H7 (cell line): ENCODE data around the gene ANKRD63. TPM values are rescaled to one million over a fixed set of nuclear protein-coding genes. Genes with fewer than 3 reads are reported as not detected.
A peak's percentile ranks its signal among the peaks of the same experiment; 100 is the strongest.

ENCODE experiments used
- DNase-seq: peaks from one replicate; pipeline ENCODE4 v3.0.0; 2012
- H3K27me3 ChIP-seq: 2 replicates; pipeline ENCODE4 v1.6.0; 2011; ENCODE audit warnings: mild to moderate bottlenecking, low read length; ENCODE audit not compliant: control insufficient read depth, insufficient read depth
- H3K36me3 ChIP-seq: replicated peaks from 2 replicates; pipeline ENCODE4 v1.5.1; 2011; ENCODE audit warnings: low read length; ENCODE audit not compliant: control insufficient read depth, insufficient read depth
- H3K4me3 ChIP-seq: 2 replicates; pipeline ENCODE4 v1.5.1; 2011; ENCODE audit warnings: low read depth, mild to moderate bottlenecking, control low read depth, low read length, moderate library complexity; ENCODE audit not compliant: insufficient read depth
- total RNA-seq: library from RNA; depleted of rRNA; stranded (reverse); fragments of >200 nt; shearing (Covaris generic); gene quantifications from 2 replicates; pipeline ENCODE4 v1.2.3, GENCODE V29; 2014

ANKRD63 gene
- total RNA-seq, 1 experiment from 2014 or later, result 0.45 TPM

GRCh38 chr15:40322531-40323238 is 39.8 kb upstream of the ANKRD63 start:
- H3K36me3 ChIP-seq, result no peaks in the 10 kb centered on the region
- peak; percentile 66 for DNase-seq
- H3K27me3 ChIP-seq, result peaks cover 26% of the 10 kb centered on the region
- peak overlapping the region; percentile 45 for H3K4me3 ChIP-seq

- peak; percentile 84 for DNase-seq
- H3K36me3 ChIP-seq, result no peaks in the 10 kb centered on the region
- H3K27me3 ChIP-seq, result peaks cover 26% of the 10 kb centered on the region
- no peak overlapping the region for H3K4me3 ChIP-seq
Measured at GRCh38 chr15:40320931-40321371, 38.1 kb upstream of the ANKRD63 start.

- Histone ChIP-seq H3K27me3 (peaks cover 25% of the 10 kb centered on the region), H3K4me3 (no peak overlapping the region), H3K36me3 (no peaks in the 10 kb centered on the region)
- DNase-seq, result no peak
Measured at GRCh38 chr15:40320409-40320808, 37.5 kb upstream of the ANKRD63 start.

- peaks cover 9% of the 10 kb centered on the region for H3K27me3 ChIP-seq
- H3K4me3 ChIP-seq, result no peak overlapping the region
- DNase-seq, result no peak
- H3K36me3 ChIP-seq, result no peaks in the 10 kb centered on the region
Measured at GRCh38 chr15:40317580-40317979, 34.7 kb upstream of the ANKRD63 start.

- Histone ChIP-seq H3K27me3 (peaks cover 3% of the 10 kb centered on the region), H3K4me3 (no peak overlapping the region)
- no peak for DNase-seq
Measured at GRCh38 chr15:40316931-40317330, 34.1 kb upstream of the ANKRD63 start.

GRCh38 chr15:40314723-40315276 is 31.9 kb upstream of the ANKRD63 start:
- no peaks in the 10 kb centered on the region for H3K36me3 ChIP-seq
- H3K4me3 ChIP-seq, result no peak overlapping the region
- DNase-seq, result no peak
- peaks cover 1% of the 10 kb centered on the region for H3K27me3 ChIP-seq

More at GRCh38 chr15:40316931-40317330, 34.1 kb upstream of the ANKRD63 start:
- H3K36me3 ChIP-seq, result no peaks in the 10 kb centered on the region

- no peak for DNase-seq
- Histone ChIP-seq H3K4me3 (no peak overlapping the region), H3K36me3 (no peaks in the 10 kb centered on the region), H3K27me3 (peaks cover 1% of the 10 kb centered on the region)
Measured at GRCh38 chr15:40313531-40314398, 30.9 kb upstream of the ANKRD63 start.

- Histone ChIP-seq H3K36me3 (no peaks in the 10 kb centered on the region), H3K27me3 (peaks cover 1% of the 10 kb centered on the region), H3K4me3 (no peak overlapping the region)
- no peak for DNase-seq
Measured at GRCh38 chr15:40312370-40313158, 29.7 kb upstream of the ANKRD63 start.

- Histone ChIP-seq H3K36me3 (no peaks in the 10 kb centered on the region; the same call in 1 of the 2 replicates), H3K27me3 (peaks cover 1% of the 10 kb centered on the region), H3K4me3 (no peak overlapping the region)
Measured at GRCh38 chr15:40310993-40311392, 28.1 kb upstream of the ANKRD63 start.

GRCh38 chr15:40310001-40310959 is 27.4 kb upstream of the ANKRD63 start:
- peak; percentile 88 for DNase-seq
- Histone ChIP-seq H3K4me3 (no peak overlapping the region), H3K36me3 (no peaks in the 10 kb centered on the region; the same call in 1 of the 2 replicates), H3K27me3 (peaks cover 1% of the 10 kb centered on the region)

More at GRCh38 chr15:40310993-40311392, 28.1 kb upstream of the ANKRD63 start:
- DNase-seq, result no peak

GRCh38 chr15:40309344-40309862 is 26.5 kb upstream of the ANKRD63 start:
- Histone ChIP-seq H3K27me3 (peaks cover 1% of the 10 kb centered on the region), H3K4me3 (no peak overlapping the region), H3K36me3 (no peaks in the 10 kb centered on the region; the same call in 1 of the 2 replicates)
- peak; percentile 54 for DNase-seq

GRCh38 chr15:40307421-40308211 is 24.8 kb upstream of the ANKRD63 start, which contains the start of gene PLCB2:
Gene PLCB2 (minus strand): TSS chr15:40307935. CDS start chr15:40307672, 263 bp downstream.
- Histone ChIP-seq H3K4me3 (peak within 1 kb of the TSS; percentile 25; the same call in 1 of the 2 replicates), H3K36me3 (no peaks in the 10 kb centered on the region; the same call in 1 of the 2 replicates), H3K27me3 (peaks cover 1% of the 10 kb centered on the region)
- peak; percentile 82 for DNase-seq
